Measurements from ENCODE around the gene SNTG2.
A peak's percentile ranks its signal among the peaks of the same experiment; 100 is the strongest.
"Not testable (repeated sequence)": the region's sequence is repeated elsewhere in the genome, so short reads cannot be mapped to it uniquely, and the experiment has no call there.

SNTG2 gene

DNA sequence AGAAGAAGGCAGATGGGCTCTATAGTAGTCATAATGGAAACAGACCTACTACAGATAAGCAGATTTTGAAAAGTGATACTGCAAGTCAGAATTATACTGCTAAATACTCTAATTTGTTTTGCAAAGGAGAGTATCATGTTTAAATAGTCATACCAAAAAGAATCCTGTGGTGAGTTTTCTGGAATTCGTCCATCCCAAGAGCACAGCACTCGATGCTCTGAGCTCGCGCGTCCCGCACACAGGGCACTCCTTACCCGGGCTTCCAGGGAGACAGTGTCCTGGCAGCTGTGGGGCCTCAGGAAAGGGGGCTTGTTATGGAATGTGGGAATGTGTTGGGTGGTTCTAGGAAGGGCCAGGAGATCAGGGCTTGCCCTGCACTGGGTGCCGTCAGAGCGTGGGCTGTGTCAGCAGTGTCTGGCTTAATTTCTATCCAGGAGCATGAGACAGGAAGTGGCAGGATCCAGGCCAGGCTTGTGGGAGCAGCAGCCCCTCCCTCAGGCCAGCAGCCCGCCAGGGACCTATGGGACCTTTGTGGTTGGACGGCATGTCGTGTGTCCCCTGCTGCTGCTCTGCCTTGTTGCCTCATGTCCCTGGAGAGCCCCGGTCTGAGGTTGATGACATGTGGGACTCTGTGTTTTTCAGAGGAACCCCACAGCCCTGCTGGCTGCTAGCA, 269.4 kb downstream of the SNTG2 start:
- Histone ChIP-seq H3K4me2 (peak overlapping the region; percentile 70 to 98 (median 93)), H3K9me3 (replicated peaks in 1 of 11) (peaks cover under 1 to 9% (median 6%) of the 10 kb centered on the region in 11 experiments; a peak in 15 of 22 replicates), H3K9ac (peak overlapping the region in 5 of 11 experiments; percentile 15 to 49 (median 42); a peak in 5 of 22 replicates), H3K4me3 (peak overlapping the region in 1 of 10 experiments; percentile 14; a peak in 2 of 20 replicates), H3K27ac (peak overlapping the region in 4 of 11 experiments; percentile 24 to 58 (median 36); a peak in 6 of 22 replicates), H3K36me3 (no peaks in the 10 kb centered on the region), H3K27me3 (peaks cover 0 to 16% (median 10%) of the 10 kb centered on the region in 11 experiments; a peak in 14 of 22 replicates), H4K20me1 (no peaks in the 10 kb centered on the region), H3K4me1 (peaks cover 16 to 33% (median 30%) of the 10 kb centered on the region in 10 experiments)
- TF ChIP-seq Cebpa-rat (IDR thresholded peaks at IDR 0.05), result peak in 6 of 11 experiments; percentile 49 to 81 (median 62); a peak in 7 of 22 replicates

DNA sequence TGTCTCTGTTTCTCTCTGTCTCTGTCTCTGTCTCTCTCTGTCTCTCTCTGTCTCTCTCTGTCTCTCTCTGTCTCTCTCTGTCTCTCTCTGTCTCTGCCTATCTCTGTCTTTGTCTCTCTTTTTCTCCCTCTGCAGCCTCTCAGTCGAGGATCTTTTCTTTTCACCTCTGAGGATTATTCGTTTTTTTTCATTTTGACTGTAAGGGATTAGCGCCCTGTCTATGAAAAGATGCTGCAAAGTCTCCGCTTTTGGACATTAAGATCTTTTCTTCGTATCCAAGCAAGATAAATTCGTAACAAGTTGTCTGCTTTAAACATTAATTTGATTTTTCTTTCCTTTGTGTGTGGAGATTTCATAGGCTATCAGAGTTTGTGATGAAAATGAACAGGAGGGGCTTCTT, 271.4 kb downstream of the SNTG2 start:
- Histone ChIP-seq H3K4me2 (no peak overlapping the region), H3K9me3 (replicated peaks in 1 of 11) (peaks cover 0 to under 1% (median 0%) of the 10 kb centered on the region in 11 experiments; a peak in 1 of 22 replicates), H3K36me3 (no peaks in the 10 kb centered on the region), H4K20me1 (no peaks in the 10 kb centered on the region), H3K27me3 (peaks cover 0 to 16% (median 10%) of the 10 kb centered on the region in 11 experiments; a peak in 14 of 22 replicates), H3K27ac (no peak overlapping the region), H3K4me1 (peaks cover 16 to 33% (median 30%) of the 10 kb centered on the region in 10 experiments), H3K9ac (no peak overlapping the region), H3K4me3 (no peak overlapping the region)
- no peak for TF ChIP-seq Cebpa-rat (IDR thresholded peaks at IDR 0.05)

DNA sequence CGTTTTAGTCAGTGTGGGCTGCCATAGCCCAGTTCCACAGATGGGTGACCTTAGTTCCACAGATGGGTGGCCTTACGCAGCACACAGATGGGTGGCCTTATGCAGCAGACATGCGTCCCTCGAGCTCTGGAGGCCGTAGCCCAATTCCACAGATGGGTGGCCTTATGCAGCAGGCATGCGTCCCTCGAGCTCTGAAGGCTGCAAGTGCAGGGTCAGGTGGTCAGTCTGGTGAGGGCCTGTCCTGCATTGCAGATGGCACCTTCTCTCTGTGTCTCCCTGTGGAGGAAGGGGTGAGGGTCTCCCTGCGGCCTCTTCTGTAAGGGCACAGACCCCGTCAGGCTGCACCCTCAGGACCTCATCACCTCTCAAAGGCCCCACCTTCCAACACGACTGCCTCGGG, 273.1 kb downstream of the SNTG2 start:
- Histone ChIP-seq H3K36me3 (no peaks in the 10 kb centered on the region), H4K20me1 (no peaks in the 10 kb centered on the region), H3K4me3 (no peak overlapping the region), H3K27me3 (peaks cover 0 to 16% (median 10%) of the 10 kb centered on the region in 11 experiments; a peak in 14 of 22 replicates), H3K4me1 (peaks cover 16 to 26% (median 25%) of the 10 kb centered on the region in 10 experiments), H3K4me2 (no peak overlapping the region), H3K9ac (no peak overlapping the region), H3K9me3 (replicated peaks in 1 of 11) (no peaks in the 10 kb centered on the region), H3K27ac (no peak overlapping the region)
- TF ChIP-seq Cebpa-rat (IDR thresholded peaks at IDR 0.05), result no peak

DNA sequence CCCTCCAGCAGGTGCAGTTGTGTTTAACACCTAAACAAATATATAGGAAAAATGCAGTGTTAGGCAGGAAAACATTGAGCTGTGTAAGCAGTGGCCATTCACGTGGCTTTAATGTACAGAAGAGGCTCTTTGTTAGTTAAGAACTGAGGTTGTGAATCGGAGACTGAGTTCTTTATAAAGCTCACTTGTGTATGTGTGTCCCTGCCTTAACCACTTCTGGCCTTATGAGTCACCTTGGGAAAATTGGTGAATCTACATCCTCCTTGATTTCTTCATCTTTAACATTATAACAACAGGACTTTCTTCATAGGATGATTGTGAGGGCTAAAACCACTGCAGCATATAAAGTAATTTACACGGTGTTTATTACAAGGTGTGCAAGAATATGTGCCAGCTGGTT, 274.3 kb downstream of the SNTG2 start:
- H3K4me2 ChIP-seq, result no peak overlapping the region
- H4K20me1 ChIP-seq, result no peaks in the 10 kb centered on the region
- no peak for TF ChIP-seq Cebpa-rat (IDR thresholded peaks at IDR 0.05)
- peaks cover 0 to 16% (median 6%) of the 10 kb centered on the region in 11 experiments; a peak in 14 of 22 replicates for H3K27me3 ChIP-seq
- no peak overlapping the region for H3K4me3 ChIP-seq
- H3K36me3 ChIP-seq, result no peaks in the 10 kb centered on the region
- H3K9me3 ChIP-seq (replicated peaks in 1 of 11), result peaks cover 4 to 7% (median 6%) of the 10 kb centered on the region in 11 experiments; a peak in 20 of 22 replicates
- no peak overlapping the region for H3K27ac ChIP-seq
- peaks cover 12 to 15% (median 15%) of the 10 kb centered on the region in 10 experiments for H3K4me1 ChIP-seq
- no peak overlapping the region for H3K9ac ChIP-seq

DNA sequence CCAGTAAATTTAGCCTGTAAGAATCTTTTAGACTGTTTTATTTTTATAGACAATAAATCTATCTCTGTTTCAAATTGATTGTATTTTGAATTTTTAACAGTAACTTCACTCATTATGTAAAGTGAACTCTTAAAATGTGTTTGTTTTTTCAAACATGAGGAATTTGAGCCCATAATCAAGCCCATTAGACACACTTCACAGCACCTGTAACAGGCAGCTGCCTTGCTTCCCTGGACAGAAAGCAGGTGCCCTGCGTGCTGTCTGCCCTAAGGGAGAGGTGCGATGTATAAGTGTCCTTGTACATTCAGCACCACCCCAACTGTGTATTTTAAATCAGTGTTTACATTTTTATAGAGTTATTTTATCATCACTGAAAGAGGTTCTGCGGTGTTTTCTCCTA, 276.1 kb downstream of the SNTG2 start:
- Histone ChIP-seq H3K36me3 (no peaks in the 10 kb centered on the region), H4K20me1 (no peaks in the 10 kb centered on the region), H3K9ac (no peak overlapping the region), H3K27me3 (peaks cover 0 to 6% (median 5%) of the 10 kb centered on the region in 11 experiments; a peak in 10 of 22 replicates), H3K4me2 (no peak overlapping the region), H3K4me1 (peaks cover 0 to 6% (median 0%) of the 10 kb centered on the region in 10 experiments; a peak in 4 of 20 replicates), H3K4me3 (no peak overlapping the region), H3K27ac (no peak overlapping the region), H3K9me3 (replicated peaks in 1 of 11) (peaks cover 11 to 15% (median 13%) of the 10 kb centered on the region in 11 experiments; a peak in 20 of 22 replicates)
- no peak for TF ChIP-seq Cebpa-rat (IDR thresholded peaks at IDR 0.05)

DNA sequence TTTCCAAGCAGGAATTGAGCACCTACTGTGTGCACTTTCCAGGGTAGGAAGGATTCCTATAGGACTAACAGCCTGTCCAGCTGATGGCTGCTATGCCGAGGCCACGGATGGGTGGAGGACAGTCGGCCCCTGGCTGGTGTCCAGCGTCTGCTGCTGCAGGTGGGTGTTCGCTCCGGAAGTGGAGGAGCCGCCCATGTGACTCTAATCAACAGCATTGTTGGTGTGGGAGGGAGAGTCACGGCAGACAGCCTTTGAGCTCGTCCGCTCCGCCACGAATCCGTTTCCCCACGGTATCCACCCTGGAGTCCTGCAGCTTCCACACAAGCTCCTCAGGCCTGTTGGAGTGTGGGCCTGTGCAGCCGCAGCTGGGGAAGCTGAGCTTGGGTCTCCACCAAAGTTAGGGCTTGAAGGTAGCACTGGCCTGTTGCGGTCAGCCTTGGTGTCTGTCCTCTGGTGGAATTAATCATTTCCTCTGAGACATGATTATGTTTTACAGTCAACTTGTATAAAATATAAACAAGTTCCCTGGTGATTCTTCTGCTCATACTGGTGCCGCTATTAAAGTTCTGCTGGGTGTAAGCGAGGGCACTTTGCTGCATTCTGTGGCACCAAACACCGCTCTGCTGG, 276.7 kb downstream of the SNTG2 start:
- Histone ChIP-seq H3K4me2 (no peak overlapping the region), H4K20me1 (no peaks in the 10 kb centered on the region), H3K9ac (no peak overlapping the region), H3K4me3 (no peak overlapping the region), H3K9me3 (replicated peaks in 1 of 11) (peaks cover 11 to 15% (median 13%) of the 10 kb centered on the region in 11 experiments; a peak in 20 of 22 replicates), H3K27ac (no peak overlapping the region), H3K27me3 (no peaks in the 10 kb centered on the region; a peak in 2 of 22 replicates), H3K36me3 (no peaks in the 10 kb centered on the region), H3K4me1 (peaks cover 0 to 7% (median 0%) of the 10 kb centered on the region in 10 experiments; a peak in 4 of 20 replicates)
- TF ChIP-seq Cebpa-rat (IDR thresholded peaks at IDR 0.05), result no peak

DNA sequence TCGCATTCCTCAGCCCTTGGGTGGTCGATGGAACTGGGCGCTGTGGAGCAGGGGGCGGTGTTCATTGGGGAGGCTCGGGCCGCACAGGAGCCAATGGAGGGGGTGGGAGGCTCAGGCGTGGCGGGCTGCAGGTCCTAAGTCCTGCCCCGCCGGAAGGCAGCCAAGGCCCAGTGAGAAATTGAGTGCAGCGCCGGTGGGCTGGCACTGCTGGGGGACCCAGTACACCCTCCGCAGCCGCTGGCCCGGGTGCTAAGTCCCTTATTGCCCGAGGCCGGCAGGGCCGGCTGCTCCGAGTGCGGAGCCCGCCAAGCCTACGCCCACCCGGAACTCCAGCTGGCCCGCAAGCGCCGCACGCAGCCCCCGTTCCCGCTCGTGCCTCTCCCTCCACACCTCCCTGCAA, 278.9 kb downstream of the SNTG2 start:
- not testable (repeated sequence) for H3K27me3 ChIP-seq, H3K9ac ChIP-seq

DNA sequence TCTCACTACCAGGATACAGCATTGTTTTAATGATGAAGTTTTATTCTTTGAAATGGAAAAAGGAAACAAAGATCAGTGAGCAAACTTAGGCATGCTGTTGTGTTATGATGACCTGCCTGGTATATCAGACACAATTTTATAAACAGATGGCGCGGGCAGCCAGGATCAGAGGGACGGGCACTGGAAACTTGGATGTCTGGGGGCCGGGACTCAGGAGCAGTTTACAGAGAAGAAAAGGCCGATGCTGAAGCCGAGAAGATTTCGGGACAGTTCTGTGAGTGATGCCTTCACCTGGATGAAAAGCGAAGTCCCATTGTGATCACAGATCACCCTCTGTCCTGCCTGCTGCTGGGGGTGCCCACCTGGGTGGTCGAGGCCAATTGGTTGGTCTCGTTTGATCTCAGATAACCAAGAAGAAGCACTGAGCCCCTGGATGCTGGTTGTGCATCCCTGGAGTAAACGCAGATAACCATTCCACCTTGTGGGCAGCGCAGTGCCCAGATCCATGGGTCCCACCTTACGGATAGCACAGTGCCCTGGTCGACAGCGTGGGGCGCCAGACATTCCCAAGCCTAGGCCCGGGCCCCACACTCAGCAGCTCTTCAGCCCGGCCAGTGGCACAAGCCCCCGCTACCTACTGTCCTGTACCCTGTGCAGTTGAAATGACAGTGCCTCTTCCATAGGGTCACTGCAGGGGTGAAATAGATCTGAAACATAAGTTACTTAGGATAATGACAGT, 279.7 kb downstream of the SNTG2 start:
- H3K4me1 ChIP-seq, result peaks cover 0 to 14% (median 5%) of the 10 kb centered on the region in 10 experiments; a peak in 7 of 20 replicates
- no peak overlapping the region for H3K27ac ChIP-seq
- no peak for TF ChIP-seq Cebpa-rat (IDR thresholded peaks at IDR 0.05)
- H3K4me3 ChIP-seq, result no peak overlapping the region
- H3K27me3 ChIP-seq, result no peaks in the 10 kb centered on the region
- H3K9me3 ChIP-seq (replicated peaks in 1 of 11), result peaks cover 11 to 15% (median 13%) of the 10 kb centered on the region in 11 experiments; a peak in 20 of 22 replicates
- no peaks in the 10 kb centered on the region for H4K20me1 ChIP-seq
- no peaks in the 10 kb centered on the region for H3K36me3 ChIP-seq
- no peak overlapping the region for H3K9ac ChIP-seq
- no peak overlapping the region for H3K4me2 ChIP-seq

More for the DNA sequence above, 278.9 kb downstream of the SNTG2 start:
- not testable (repeated sequence) for H3K4me2 ChIP-seq, H3K36me3 ChIP-seq, H3K4me1 ChIP-seq, H3K4me3 ChIP-seq, H4K20me1 ChIP-seq, H3K27ac ChIP-seq
- peaks cover 11 to 15% (median 13%) of the 10 kb centered on the region in 11 experiments; a peak in 20 of 22 replicates for H3K9me3 ChIP-seq (replicated peaks in 1 of 11)

Data from BLaER1 treated with 17β-estradiol and CSF1 and Interleukin-3, amounts not matched to agents 10 nM and 100 nM (cell line).